ENCODE measurements around the gene KCTD4. TPM values are rescaled to one million over a fixed set of nuclear protein-coding genes. Genes with fewer than 3 reads are reported as not detected.

KCTD4 gene
- total and polyA plus RNA-seq, 11 donors = 0.08 to 0.75 (median 0.12) TPM; not detected in 8

DNA sequence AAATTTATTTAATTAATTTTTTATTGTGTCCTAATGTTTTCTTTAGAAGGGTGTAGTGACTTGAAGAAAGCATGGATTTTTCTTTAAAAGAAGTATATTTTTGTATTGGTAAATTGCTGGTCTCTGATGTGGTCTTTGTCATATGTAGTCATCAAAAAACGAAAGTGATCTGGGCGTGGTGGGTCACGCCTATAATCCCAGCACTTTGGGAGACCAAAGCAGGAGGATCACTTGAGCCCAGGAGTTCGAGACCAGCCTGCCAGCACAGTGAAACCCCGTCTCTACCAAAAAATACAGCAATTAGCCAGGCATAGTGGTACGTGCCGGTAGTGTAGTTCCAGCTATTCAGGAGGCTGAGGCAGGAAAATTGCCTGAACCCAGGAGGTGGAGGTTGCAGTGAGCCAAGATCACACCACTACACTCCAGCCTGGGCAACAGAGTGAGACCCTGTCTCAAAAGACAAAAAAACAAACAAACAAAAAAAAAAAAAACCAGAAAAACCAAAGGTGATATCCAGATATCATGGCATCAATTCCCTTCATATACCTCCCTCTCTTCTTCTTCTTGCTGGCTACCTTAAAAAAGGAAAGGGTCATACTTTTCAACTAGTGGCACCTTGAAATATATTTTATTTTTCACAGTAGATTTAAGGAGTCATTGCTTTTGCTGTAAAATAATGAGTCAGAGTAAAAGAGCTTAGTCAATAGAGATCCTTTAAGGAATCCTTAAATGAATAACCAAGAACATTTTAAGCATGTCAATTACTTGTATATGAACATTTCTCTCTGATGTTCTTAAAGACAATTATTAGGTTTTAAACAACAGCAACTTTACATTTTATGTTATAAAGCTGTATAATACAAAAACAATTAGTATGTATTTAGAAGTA is 19.9 kb downstream of the KCTD4 start:
- intact Hi-C loops (cut with DNase I) = no loop called here
- H3K4me3 ChIP-seq = no peak overlapping the region
- no peak overlapping the region for H3K27ac ChIP-seq
- WGBS, 4 donors = 93 to 97% (median 96%) methylated on average over 7 of the region's 7 CpGs
- H3K9me3 ChIP-seq = no peaks in the 10 kb centered on the region
- ATAC-seq (no peak), DNase-seq (no peak)
- H3K4me1 ChIP-seq = peaks cover 0 to 11% (median 0%) of the 10 kb centered on the region in 12 donors
- H3K36me3 ChIP-seq = peaks cover 0 to 12% (median 0%) of the 10 kb centered on the region in 9 donors
- TF ChIP-seq CTCF (IDR thresholded peaks at IDR 0.05) = no peak
- no peak for TF ChIP-seq POLR2A (IDR thresholded peaks at IDR 0.05)
- no peaks in the 10 kb centered on the region for H3K27me3 ChIP-seq

GRCh38 chr13:45180303-45180702 is 20.5 kb downstream of the KCTD4 start:
- Histone ChIP-seq H3K9me3 (no peaks in the 10 kb centered on the region), H3K27ac (no peak overlapping the region), H3K36me3 (peaks cover 0 to 12% (median 0%) of the 10 kb centered on the region in 9 donors), H3K4me1 (peaks cover 0 to 11% (median 0%) of the 10 kb centered on the region in 12 donors), H3K27me3 (no peaks in the 10 kb centered on the region), H3K4me3 (no peak overlapping the region)
- 85 to 97% (median 93%) methylated on average over 3 of the region's 3 CpGs for whole genome bisulfite sequencing, 4 donors
- intact Hi-C loops (cut with DNase I) = no loop called here
- no peak for TF ChIP-seq POLR2A (IDR thresholded peaks at IDR 0.05)
- no peak for TF ChIP-seq CTCF (IDR thresholded peaks at IDR 0.05)
- ATAC-seq = no peak
- no peak for DNase-seq

DNA sequence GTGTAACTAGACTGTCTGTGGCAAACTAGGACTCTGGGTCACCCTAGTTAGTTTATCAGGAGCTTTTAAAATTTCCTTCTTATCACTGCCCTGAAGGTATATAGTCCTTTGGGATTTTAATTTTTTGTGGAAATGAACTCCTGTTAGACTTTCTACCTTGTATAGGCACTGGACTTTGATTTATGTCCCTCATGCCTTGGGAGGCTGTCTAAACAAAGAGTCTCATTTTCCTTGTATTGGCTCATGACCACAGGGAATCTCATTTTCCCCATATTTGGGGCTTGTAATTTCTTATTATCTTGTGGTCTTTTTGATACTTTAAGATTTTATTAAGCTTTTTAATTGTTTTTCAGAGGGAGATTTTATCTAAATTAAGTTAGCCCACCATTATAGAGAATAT is 21.4 kb downstream of the KCTD4 start:
- TF ChIP-seq CTCF (IDR thresholded peaks at IDR 0.05) = no peak
- no peak for TF ChIP-seq POLR2A (IDR thresholded peaks at IDR 0.05)
- Histone ChIP-seq H3K4me1 (peaks cover 0 to 11% (median 0%) of the 10 kb centered on the region in 12 donors), H3K27ac (no peak overlapping the region), H3K9me3 (no peaks in the 10 kb centered on the region), H3K27me3 (no peaks in the 10 kb centered on the region), H3K36me3 (peaks cover 0 to 12% (median 0%) of the 10 kb centered on the region in 9 donors), H3K4me3 (no peak overlapping the region)
- intact Hi-C loops (cut with DNase I) = loop anchor here in 1 of 10 donors (10.0 kb wide), 1 partner anchor 105 kb away; no protein-coding TSS in a partner anchor
- no peak for DNase-seq
- no peak for ATAC-seq

GRCh38 chr13:45178349-45179162 is 22.3 kb downstream of the KCTD4 start:
- intact Hi-C loops (cut with DNase I) = loop anchor here in 1 of 10 donors (10.0 kb wide), 1 partner anchor 104 kb away; no protein-coding TSS in a partner anchor
- ATAC-seq (peak in 3 of 4 donors; percentile 58 to 73 (median 61)), DNase-seq (peak in 1 of 5 donors; percentile 32)
- WGBS, 4 donors = 68 to 77% (median 72%) methylated on average over 3 of the region's 3 CpGs
- H3K9me3 ChIP-seq = no peaks in the 10 kb centered on the region
- H3K27me3 ChIP-seq = no peaks in the 10 kb centered on the region
- no peak for TF ChIP-seq POLR2A (IDR thresholded peaks at IDR 0.05)
- no peak for TF ChIP-seq CTCF (IDR thresholded peaks at IDR 0.05)
- H3K4me1 ChIP-seq = peaks cover 0 to 11% (median 0%) of the 10 kb centered on the region in 12 donors
- no peak overlapping the region for H3K4me3 ChIP-seq
- peaks cover 0 to 6% (median 0%) of the 10 kb centered on the region in 9 donors for H3K36me3 ChIP-seq
- no peak overlapping the region for H3K27ac ChIP-seq

Data from heart left ventricle (tissue), 16 donors.